Sigmoid colon (tissue), 4 donors: ENCODE results near the gene PPP6R3.
"Not testable (repeated sequence)": the region's sequence is repeated elsewhere in the genome, so short reads cannot be mapped to it uniquely, and the experiment has no call there.

ENCODE experiments used
- EP300 ChIP-seq, 4 donors: sonication (generic); formaldehyde crosslinking; IDR thresholded peaks; one replicate each; pipeline ENCODE4 v1.6.1; 2017; ENCODE audit warnings: antibody characterized with exemption in 4 of 4
- TF ChIP-seq, protein P1 (sequence below), 4 experiments: fragments of 450-650 bp in 3 of 4; fragments of 200-600 bp in 1 of 4; IDR thresholded peaks; one replicate each; pipeline ENCODE4 v1.5.1; 2016 to 2019; ENCODE audit warnings: antibody characterized with exemption in 4 of 4, mild to moderate bottlenecking in 3 of 4, moderate library complexity in 2 of 4

DNA sequence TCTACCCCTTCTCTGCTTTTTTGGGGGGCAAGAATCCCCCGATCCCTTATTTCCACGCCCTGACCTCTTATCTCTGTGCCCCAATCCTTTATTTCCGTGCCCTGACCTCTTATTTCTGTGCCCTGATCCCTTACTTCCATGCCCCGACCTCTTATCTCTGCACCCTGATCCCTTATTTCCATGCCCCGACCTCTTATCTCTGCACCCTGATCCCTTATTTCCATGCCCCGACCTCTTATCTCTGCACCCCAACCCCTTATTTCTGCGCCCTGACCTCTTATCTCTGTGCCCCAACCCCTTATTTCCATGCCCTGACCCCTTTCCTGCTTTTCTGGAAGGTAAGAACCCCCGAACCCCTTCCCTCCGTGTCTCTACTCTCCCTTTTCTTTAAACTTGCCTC, 163.2 kb downstream of the PPP6R3 start:
- TF ChIP-seq, protein P1, sequence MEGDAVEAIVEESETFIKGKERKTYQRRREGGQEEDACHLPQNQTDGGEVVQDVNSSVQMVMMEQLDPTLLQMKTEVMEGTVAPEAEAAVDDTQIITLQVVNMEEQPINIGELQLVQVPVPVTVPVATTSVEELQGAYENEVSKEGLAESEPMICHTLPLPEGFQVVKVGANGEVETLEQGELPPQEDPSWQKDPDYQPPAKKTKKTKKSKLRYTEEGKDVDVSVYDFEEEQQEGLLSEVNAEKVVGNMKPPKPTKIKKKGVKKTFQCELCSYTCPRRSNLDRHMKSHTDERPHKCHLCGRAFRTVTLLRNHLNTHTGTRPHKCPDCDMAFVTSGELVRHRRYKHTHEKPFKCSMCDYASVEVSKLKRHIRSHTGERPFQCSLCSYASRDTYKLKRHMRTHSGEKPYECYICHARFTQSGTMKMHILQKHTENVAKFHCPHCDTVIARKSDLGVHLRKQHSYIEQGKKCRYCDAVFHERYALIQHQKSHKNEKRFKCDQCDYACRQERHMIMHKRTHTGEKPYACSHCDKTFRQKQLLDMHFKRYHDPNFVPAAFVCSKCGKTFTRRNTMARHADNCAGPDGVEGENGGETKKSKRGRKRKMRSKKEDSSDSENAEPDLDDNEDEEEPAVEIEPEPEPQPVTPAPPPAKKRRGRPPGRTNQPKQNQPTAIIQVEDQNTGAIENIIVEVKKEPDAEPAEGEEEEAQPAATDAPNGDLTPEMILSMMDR (IDR thresholded peaks at IDR 0.05), result not testable (repeated sequence)
- not testable (repeated sequence) for TF ChIP-seq EP300 (IDR thresholded peaks at IDR 0.05)
